Esophagus squamous epithelium (tissue), 4 donors: ENCODE data around the gene ARHGAP40.

Experiments used
- CTCF ChIP-seq, 6 experiments: fragments of 450-650 bp in 4 of 6; fragments of 200-600 bp in 2 of 6; sonication (generic) in 2 of 6; IDR thresholded peaks; one replicate each; pipeline ENCODE4 v1.5.1; 2016 to 2019; ENCODE audit warnings: antibody characterized with exemption in 6 of 6, mild to moderate bottlenecking in 4 of 6, moderate library complexity in 4 of 6
- POLR2A ChIP-seq, 4 donors: fragments of 450-650 bp; IDR thresholded peaks; one replicate each; pipeline ENCODE4 v1.6.1; 2017; ENCODE audit warnings: antibody characterized with exemption in 4 of 4, mild to moderate bottlenecking in 4 of 4, moderate library complexity in 3 of 4

GRCh38 chr20:38600057-38600456, 1.6 kb upstream of the ARHGAP40 start:
- TF ChIP-seq POLR2A (IDR thresholded peaks at IDR 0.05): no peak
- no peak for TF ChIP-seq CTCF (IDR thresholded peaks at IDR 0.05)
